NCI-H748 treated with DMSO at 0.1 percent for 48 hours (cell line): ENCODE data around the gene OLFM2.
"Not testable (repeated sequence)": the region's sequence is repeated elsewhere in the genome, so short reads cannot be mapped to it uniquely, and the experiment has no call there.

ENCODE experiments used
- DNase-seq: peaks from one replicate; lab custom pipeline; 2025; lab: John Stamatoyannopoulos, UW

OLFM2 gene

DNA sequence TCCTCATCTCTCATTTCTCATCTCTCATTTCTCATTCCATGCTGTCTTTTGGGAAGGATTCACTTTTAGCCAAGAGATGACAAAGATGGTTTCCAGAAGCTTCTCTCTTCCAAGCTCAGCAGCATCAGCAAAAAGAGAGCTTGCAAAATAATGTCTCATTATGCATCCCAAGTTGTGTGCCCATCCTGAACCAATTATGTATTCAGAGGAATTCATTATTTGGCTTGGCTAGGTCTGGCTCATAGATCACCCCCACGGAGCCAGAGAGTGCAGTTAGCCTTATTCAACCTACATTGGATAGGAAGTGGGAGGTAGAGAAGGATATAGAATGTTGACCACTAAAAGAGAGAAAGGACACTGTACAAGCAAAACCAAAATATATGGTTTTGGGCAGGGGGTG, 5.4 kb upstream of the OLFM2 start:
- DNase-seq, result no peak

DNA sequence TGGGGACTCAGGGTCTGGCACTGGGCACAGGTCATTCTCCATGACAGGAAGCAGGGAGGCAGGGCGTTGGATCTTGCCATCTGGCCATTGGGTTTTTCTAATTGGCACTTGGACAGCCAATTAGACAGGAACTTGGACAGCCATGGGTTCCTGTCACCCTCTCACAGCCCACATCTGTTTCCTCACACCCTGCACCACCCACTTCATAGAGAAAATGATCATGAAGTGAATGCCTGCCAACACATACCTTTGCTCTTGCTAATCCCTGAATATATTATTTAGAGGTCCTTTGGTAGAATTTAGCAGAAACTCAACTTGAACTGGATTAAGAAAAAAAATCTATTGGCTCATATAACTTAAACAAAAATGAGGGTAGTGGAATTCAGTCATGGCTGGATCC, 4.9 kb upstream of the OLFM2 start:
- DNase-seq, result no peak

GRCh38 chr19:9940778-9941177, 4.5 kb upstream of the OLFM2 start:
- DNase-seq, result no peak

DNA sequence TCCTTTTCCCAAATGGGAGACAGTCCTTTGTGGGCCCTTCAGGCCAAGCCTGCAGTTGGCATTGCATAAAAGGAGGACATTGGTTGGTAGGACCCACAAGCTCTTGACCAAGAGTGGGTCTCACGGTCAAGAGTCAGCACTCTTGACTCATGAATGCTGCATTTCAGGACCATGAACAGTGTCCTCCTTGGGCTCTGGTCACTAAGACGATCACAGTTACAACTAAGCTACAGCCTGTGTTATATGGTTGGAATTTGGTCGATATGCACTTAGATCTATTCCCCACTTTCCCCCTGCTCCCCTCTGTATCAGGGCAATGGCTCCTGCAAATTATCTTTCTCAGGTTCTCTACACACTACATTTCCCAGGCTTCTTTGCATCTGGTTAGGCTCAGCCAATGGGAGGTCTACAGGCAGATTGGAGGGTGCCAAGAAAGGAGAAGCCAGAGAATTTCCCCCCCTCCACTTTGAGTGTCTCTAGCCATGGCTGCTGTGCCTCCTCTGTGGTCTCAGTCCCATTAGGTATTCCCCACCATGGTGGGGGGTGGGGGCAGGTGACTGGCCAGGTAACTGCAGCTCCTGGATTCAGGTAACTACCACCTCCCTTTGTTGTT, 3.1 kb upstream of the OLFM2 start:
- no peak for DNase-seq

DNA sequence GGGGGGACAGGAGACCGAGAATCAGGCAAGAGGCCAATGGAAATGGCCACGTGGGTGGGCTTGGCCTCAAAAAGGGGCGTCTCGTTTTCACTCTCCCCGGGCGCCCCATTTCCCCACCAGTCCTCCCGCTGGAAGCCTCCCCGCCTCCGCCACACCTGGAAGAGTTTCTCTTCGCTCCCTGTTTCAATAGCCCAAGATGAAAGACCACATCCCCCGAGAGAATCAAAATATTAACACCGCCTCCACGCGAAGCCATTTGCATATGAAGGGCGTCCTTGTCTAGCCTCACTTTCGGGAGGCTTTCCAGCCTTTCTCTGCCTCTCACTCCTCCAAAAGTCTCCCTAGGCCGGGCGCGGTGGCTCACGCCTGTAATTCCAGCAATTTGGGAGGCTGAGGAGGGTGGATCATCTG, 691 bp upstream of the OLFM2 start:
- no peak for DNase-seq

GRCh38 chr19:9935506-9936325, 599 bp downstream of the OLFM2 start:
- DNase-seq, result no peak

- DNase-seq, result no peak
Measured at GRCh38 chr19:9934132-9934950, 2.0 kb downstream of the OLFM2 start.

GRCh38 chr19:9932835-9933234, 3.5 kb downstream of the OLFM2 start:
- no peak for DNase-seq

DNA sequence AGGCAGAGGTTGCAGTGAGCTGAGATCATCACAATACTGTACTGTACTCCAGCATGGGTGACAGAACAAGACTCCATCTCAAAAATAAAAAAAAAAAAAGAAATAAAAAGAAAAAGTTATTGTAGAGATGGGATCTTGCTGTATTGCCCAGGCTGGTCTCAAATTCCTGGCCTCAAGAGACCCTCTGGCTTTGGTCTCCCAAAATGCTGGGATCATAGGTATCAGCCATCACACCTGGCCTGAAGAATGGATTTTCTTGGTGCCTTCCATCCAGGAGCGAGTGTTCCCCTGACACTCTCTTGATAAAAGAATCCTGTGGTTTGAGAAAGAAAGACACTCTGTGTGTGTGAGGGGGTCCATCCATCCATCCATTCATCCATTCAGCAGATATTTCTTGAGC, 4.7 kb downstream of the OLFM2 start:
- DNase-seq, result no peak

DNA sequence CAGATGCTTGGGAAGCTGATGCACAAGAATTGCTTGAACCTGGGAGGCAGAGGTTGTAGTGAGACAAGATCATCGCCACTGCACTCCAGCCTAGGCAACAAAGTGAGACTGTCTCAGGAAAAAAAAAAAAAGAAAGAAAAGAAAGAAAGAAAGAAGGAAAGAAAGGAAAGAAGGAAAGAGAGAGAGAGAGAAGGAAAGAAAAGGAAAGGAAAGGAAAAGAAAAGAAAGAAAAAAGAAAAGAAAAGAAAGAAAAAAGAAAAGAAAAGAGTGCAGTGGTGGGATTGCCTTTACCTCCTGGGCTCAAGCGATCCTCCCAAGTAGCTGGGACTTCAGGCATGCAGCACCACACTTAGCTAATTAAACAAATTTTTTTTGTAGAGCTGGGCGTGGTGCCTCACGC, 12.9 kb downstream of the OLFM2 start:
- DNase-seq, result no peak

DNA sequence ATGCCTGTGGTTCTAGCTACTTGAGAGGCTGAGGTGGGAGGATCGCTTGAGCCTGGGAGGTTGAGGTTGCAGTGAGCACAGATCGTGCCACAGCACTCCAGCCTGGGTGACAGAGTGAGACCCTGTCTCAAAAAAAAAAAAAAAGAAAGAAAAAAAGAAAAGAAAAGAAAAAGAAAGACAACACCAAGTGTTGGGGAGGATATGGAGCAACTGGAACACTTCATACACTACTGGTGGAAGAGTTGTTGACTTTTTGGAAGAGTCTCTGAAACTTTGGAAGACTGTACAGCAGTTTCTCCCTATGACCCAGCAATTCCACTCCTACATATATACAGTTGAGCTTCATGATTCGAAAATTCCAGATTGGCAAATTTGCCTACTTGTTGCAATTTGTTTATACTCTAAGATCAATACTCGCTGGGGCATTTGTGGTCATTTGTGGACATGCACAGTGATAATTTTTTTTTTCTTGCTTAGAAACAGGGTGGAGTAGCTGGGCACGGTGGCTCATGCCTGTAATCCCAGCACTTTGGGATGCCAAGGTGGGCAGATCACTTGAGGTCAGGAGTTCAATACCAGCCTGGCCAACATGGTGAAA, 13.4 kb downstream of the OLFM2 start:
- DNase-seq, result not testable (repeated sequence)

DNA sequence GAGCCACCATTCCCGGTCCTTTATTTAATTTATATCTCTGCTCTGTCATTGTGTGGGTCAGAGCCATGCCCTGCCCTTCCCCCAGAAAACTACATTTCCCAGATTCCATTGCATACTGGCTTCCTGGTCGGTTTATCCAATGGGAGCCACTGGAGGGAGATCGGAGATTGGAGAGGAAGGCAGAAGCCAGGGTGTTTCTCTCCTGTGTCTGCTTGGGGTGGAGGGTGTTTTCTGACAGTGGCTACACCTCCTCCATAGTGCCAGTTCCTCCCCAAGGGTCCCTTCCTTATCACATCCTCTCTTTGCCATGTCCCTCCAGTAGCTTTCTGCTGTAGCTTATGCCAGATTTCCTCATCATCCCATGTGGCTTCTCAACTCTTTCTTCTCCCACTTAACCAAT, 19.0 kb downstream of the OLFM2 start:
- DNase-seq, result no peak

DNA sequence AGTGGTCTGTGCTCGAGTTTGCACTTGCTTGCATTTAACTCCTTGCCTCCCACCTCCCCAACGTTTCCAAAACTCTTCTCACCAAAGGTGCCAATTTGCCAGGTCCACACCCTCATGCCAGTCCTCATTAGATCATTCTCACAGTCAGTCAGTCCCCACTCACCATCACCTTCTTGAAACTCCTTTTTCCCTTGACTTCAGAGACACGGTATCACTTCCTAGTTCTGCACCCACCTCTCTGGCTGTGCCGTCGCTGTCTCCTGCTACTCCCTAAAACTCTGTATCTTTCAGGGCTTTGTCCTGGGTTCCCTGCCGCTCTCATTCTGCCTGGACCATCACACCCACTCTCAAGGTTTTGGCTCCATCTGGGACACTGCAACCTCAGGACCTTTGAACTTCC, 19.6 kb downstream of the OLFM2 start:
- no peak for DNase-seq

- peak; percentile 14 for DNase-seq
Measured at GRCh38 chr19:9914315-9915207, 21.8 kb downstream of the OLFM2 start.

GRCh38 chr19:9914001-9914314, 22.4 kb downstream of the OLFM2 start:
- no peak for DNase-seq

GRCh38 chr19:9913237-9914000, 22.9 kb downstream of the OLFM2 start:
- no peak for DNase-seq

GRCh38 chr19:9912551-9913236, 23.6 kb downstream of the OLFM2 start:
- no peak for DNase-seq

- no peak for DNase-seq
Measured at GRCh38 chr19:9911524-9912185, 24.7 kb downstream of the OLFM2 start.

- DNase-seq, result no peak
Measured at GRCh38 chr19:9910625-9911024, 25.7 kb downstream of the OLFM2 start.

- DNase-seq, result no peak
Measured at GRCh38 chr19:9909251-9909650, 27.1 kb downstream of the OLFM2 start.
